Activated CD4-positive, alpha-beta T cell treated with anti-CD3 and anti-CD28 coated beads, Interleukin-2, amount 50 U/mL, for 4 hours (primary cell): ENCODE data around the gene PELI2.

Experiments
- DNase-seq, 2 experiments: peaks; one replicate each; pipeline ENCODE4 v3.0.0-alpha.2; 2020

PELI2 gene

DNA sequence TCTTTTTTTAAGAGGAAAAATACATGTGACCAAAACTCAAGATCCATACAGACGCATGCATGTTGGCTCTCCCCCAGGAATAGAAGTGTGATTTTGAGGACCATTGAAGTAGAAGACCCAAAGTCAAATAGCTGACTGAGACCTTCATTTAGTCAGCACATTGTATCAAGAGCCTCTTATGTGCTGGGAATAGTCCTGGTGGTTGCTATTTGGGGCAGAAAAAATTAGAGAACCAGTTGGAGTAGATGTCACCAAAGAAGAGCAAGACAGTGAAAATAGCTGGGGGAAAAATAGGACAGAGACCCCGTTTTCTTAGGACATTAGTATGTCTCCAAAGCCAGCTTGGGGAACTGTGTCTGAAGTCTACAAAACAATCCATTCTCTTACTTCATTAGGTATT, 93.6 kb downstream of the PELI2 start:
- DNase-seq = no peak

DNA sequence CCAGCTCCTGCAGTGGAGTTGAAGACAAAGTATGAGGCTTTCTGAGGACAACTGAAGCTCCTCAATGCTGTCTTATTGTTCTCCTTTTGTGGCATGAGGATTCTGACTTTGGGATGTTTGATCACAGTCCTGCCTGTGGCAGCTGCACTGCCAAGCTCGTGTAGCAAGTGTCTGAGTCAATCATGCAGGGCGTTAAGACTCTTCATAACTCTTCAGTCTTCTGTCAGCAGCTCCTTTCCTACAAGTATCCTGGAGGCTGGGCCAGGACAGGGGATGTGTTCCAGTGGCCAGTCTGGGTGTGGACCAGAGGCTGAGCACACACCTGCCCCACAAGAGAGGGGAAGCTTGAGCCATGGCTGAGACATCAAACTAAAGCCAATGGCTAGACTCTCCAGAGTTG, 94.3 kb downstream of the PELI2 start:
- no peak for DNase-seq

GRCh38 chr14:56213306-56213705, 95.1 kb downstream of the PELI2 start:
- DNase-seq = no peak

- no peak for DNase-seq
Measured at GRCh38 chr14:56215180-56215579, 97.0 kb downstream of the PELI2 start.

- DNase-seq = no peak
Measured at GRCh38 chr14:56216626-56217379, 98.6 kb downstream of the PELI2 start.

DNA sequence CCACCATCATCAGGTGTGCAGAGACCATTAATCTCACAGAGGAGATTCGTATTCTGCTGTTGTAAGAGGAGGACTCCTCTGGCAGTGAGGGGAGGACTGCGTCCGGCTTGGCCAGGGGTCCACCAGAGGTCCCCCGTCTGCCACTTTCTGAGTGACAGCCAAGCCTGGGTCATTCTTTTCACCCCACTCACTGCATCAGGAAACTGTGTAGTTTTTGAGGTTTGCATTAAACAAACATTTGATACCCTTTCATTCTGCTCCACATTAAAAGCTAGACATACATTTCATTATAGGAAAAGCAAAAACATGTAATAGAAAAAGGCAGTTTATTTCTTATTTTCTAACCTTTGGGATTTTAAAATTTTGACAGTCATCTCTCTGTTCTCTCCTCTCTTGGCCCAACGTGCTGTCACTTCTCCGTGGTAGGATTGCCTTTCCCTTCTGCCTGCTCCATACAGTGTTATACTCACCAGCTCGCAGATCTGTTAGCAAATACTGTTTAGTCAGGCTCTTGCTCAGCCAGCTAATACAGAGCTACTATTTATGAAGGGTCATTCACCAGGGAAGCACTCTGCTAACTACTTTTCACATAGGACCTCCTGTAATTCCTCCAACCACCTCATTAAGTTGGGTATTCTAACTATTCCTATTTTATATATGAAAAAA, 99.3 kb downstream of the PELI2 start:
- DNase-seq = no peak

GRCh38 chr14:56219666-56220413, 101.6 kb downstream of the PELI2 start:
- no peak for DNase-seq

- DNase-seq = no peak
Measured at GRCh38 chr14:56221382-56222128, 103.3 kb downstream of the PELI2 start.

DNA sequence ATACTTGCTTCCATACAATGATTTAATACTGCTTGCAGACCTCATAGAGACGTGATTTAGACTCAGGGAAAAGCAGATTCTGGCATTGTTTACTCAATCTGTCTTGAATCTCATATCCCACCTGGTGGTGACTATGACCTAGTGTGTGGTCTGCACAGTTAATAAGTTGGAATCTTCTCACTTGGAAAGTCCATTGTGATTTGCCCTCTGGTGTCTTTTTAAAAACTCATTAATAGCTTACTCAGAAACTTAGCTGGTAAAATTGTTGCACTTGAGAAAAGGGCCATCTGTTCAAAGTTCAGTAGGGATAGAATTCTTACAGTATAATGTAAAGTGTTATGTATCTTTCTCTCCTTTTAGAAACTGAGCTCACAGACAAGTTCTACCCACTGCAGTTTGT, 106.0 kb downstream of the PELI2 start:
- DNase-seq = no peak

- no peak for DNase-seq
Measured at GRCh38 chr14:56224691-56225681, 106.8 kb downstream of the PELI2 start.

- no peak for DNase-seq
Measured at GRCh38 chr14:56235388-56235787, 117.2 kb downstream of the PELI2 start.

DNA sequence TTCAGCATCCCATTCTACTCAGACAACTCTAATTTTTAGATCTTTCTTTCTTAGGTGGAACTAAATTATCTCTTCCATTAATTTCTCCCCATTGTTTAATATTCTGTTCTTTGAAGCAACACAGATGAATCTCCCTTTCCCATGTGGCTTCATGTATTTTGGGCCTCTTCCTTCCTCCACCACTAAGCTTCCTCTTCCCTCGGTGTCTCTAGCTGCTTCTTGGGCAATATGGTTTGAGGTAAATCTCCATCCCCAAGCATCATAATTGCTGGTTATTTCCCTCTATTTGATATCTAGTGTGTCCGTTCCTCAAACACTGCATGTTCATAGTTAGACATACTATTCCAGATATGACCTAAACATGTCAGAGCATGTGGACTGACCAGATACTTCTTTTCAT, 119.2 kb downstream of the PELI2 start:
- no peak for DNase-seq

DNA sequence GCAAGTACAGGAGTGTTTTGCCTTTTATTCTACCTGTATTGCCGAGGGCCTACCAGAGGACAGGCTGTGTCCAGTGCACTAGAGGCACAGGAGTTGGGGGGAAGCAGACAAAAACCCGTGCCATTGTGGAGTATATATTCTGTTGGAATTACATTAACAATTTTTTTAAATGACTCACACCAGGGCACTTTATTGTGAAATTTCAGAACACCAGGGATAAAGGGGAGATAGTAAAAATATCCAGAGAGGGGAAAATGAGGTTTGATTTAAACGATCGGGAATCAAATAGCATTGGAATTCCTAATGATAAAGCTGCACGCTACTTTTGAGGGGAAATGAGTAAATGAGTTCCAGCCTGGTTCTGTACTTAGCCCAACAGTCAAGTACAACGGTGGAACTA, 123.2 kb downstream of the PELI2 start:
- no peak for DNase-seq

- DNase-seq = no peak
Measured at GRCh38 chr14:56243110-56243509, 124.9 kb downstream of the PELI2 start.

DNA sequence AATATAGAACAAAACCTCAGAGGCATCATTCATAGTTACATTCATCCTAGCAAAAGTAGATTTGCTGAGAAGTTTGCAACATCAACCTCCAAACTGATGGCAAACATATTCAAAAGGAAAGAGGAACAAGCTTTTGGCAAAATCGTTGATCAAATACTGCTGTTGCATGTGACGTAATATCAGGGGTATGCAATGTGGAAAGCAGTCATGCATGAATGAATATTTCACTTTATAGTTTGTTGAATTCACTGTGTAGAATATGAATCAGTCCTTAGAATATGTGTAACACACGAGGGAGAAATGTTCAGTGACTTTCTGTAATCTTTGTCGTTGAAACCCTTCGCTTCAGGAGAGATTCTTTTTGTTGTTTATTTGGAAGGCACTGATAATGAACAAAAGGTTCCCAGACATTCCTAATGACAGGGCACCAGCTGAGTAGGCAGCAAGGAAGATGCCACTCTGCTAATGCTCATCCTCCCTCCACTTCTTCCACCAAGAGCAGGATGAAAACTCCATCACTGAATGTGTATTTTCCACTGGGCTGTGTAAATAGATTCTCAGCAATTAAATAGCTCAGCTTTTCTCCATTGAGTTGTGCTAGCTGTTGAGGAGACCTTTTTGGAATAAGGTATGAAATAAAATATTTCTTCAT, 126.1 kb downstream of the PELI2 start:
- DNase-seq = no peak

DNA sequence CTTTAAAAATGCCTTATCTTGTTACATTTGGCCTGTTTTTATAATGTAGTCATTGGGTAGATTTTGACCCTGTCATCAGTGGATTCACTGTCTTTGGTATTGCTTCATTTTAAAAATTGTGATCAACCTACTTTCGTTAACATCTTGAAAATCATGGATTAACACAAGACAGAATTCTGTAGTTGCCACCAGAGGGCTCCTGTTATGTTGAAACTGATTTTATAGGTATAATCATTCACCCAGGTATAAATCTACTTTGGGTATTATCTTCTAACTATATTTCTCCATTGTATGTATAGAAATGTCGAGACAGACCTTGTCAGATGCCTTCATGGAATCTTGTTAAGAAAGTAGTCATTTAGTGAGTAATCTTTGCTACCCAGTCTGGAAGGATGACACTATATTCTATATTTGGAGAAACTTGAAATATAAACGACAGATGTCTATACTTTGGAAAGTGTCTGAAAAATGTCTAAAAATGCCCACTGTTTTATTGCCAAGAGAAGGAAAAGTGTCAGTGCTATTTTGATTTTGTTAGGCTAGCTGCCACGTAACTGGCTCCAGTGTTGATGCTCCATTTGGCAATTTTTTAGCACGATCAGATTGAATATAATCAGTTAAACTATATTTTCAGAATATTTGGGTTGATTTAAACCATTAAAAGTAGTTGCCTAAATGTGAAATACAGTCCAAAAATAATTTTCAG, 129.4 kb downstream of the PELI2 start:
- DNase-seq = no peak

GRCh38 chr14:56248442-56248841, 130.2 kb downstream of the PELI2 start:
- DNase-seq = no peak

- no peak for DNase-seq
Measured at GRCh38 chr14:56261046-56261445, 142.8 kb downstream of the PELI2 start.

GRCh38 chr14:56262530-56262929, 144.3 kb downstream of the PELI2 start:
- DNase-seq = no peak

DNA sequence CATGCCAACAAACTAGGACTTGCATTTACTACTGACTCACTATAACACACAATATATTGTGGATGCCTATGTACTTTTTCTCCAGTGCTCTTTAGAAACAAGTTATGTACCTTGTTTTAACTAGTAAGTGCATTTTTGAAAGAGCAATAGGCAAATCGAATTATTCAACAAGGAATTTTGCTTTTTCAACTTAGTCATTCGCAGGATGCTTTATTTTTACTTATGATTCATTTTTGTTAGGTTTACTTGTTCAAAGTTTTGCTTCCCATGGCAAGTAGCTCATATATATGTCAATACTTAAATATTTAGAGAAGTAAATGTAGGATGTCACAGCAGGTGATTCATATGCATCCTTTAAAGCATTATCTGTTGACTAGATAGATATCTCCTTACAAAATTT, 149.8 kb downstream of the PELI2 start:
- DNase-seq = no peak

- no peak for DNase-seq
Measured at GRCh38 chr14:56268673-56269072, 150.5 kb downstream of the PELI2 start.
